Stimulated activated CD4-positive, alpha-beta T cell treated with anti-CD3 and anti-CD28 coated beads, Interleukin-4, amount 100 ng/mL, for 48 hours (primary cell): Measurements from ENCODE around the gene KRT71.

Source experiments
- DNase-seq, 2 donors: peaks; one replicate each; pipeline ENCODE4 v3.0.0-alpha.2; 2020; ENCODE audit warnings: low read depth in 2 of 2

KRT71 gene

GRCh38 chr12:52497975-52498374 lies 55.0 kb downstream of the KRT71 start:
- no peak for DNase-seq

DNA sequence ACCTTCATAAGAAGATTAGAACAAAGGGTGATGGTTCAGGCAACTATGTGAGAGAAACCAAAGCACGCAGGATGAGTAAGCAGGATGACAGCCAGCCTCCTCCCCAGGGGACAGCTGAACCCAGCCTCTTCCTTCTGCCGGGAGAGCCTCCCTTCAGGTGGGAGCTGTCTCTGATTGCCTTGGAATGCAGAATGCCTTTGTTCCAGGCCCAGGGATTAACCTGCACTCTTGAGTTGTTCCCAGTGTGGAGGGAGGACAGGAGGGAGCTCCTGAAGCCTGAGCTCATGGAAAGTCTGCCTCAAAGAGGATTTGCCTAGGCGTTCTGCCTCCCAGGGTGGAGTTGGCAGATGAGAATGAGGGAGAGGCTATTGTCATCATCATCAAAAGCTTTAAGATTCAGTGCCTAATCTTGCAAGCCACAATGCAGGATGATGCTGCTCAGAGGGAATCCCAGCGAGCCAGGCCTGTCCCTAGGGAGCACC lies 56.3 kb downstream of the KRT71 start:
- DNase-seq, result no peak

- DNase-seq, result no peak
Observed at GRCh38 chr12:52496054-52496453, 56.9 kb downstream of the KRT71 start.

GRCh38 chr12:52495389-52495788 lies 57.6 kb downstream of the KRT71 start:
- no peak for DNase-seq

- no peak for DNase-seq
Observed at GRCh38 chr12:52494518-52494917, 58.4 kb downstream of the KRT71 start.

DNA sequence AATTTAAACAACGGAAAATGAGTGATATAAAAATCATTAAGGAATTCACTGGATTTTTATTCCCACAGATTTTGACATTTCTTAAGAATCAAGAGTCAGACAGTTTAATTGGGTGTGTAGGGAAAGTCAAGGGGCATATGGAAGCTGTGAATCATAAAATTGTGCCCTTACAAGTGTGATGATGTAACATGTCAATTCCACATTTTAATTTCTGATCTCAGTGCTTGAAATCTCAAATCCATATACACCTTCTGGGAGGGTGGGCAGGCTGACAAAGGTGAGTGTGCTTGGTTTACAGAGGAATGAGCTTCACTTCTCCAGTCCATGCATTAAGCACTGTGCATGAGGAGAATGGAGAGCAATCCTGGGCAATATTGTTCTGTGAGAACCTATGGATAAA lies 58.8 kb downstream of the KRT71 start:
- DNase-seq, result no peak
